Immature natural killer cell (primary cell): ENCODE results near the gene VASN. TPM values are rescaled to one million over a fixed set of nuclear protein-coding genes. Genes with fewer than 3 reads are reported as not detected.
"Not testable (repeated sequence)": the region's sequence is repeated elsewhere in the genome, so short reads cannot be mapped to it uniquely, and the experiment has no call there.

Source experiments
- DNase-seq, 3 donors: peaks; one replicate each; pipeline ENCODE4 v3.0.0; 2022; ENCODE audit warnings: mixed read lengths in 1 of 3
- H3K27ac Mint-ChIP-seq, 6 donors: one replicate each; pipeline ENCODE4 v1.8.0; 2020; ENCODE audit warnings: mixed read lengths in 6 of 6, mild to moderate bottlenecking in 5 of 6, inconsistent platforms in 4 of 6, moderate library complexity in 3 of 6
- H3K27me3 Mint-ChIP-seq, 3 donors: one replicate each; pipeline ENCODE4 v1.8.0; 2020 to 2021; ENCODE audit warnings: low read depth in 3 of 3, mild to moderate bottlenecking in 3 of 3, mixed read lengths in 3 of 3, moderate library complexity in 3 of 3, inconsistent platforms in 1 of 3
- H3K36me3 Mint-ChIP-seq, 3 donors: one replicate each; pipeline ENCODE4 v1.8.0; 2020; ENCODE audit warnings: mixed read lengths in 3 of 3, inconsistent platforms in 2 of 3, mild to moderate bottlenecking in 2 of 3
- H3K4me1 Mint-ChIP-seq, 2 donors: one replicate each; pipeline ENCODE4 v1.8.0; 2020; ENCODE audit warnings: inconsistent platforms in 2 of 2, mild to moderate bottlenecking in 2 of 2, mixed read lengths in 2 of 2, moderate library complexity in 1 of 2
- H3K4me3 Mint-ChIP-seq, 5 donors: one replicate each; pipeline ENCODE4 v1.8.0; 2020; ENCODE audit warnings: mild to moderate bottlenecking in 5 of 5, mixed read lengths in 5 of 5, inconsistent platforms in 3 of 5, moderate library complexity in 3 of 5
- H3K9me3 Mint-ChIP-seq, 6 donors: one replicate each; pipeline ENCODE4 v1.8.0; 2020; ENCODE audit warnings: mild to moderate bottlenecking in 6 of 6, mixed read lengths in 6 of 6, inconsistent platforms in 4 of 6, moderate library complexity in 3 of 6
- polyA plus RNA-seq, 3 donors: library from polyadenylated mRNA; unstranded; fragments of 300-500 nt; fragmentation: Illumina TruSeq; gene quantifications; one replicate each; pipeline ENCODE4 v1.2.3, GENCODE V29; 2021

VASN gene
- polyA plus RNA-seq, 3 donors from 2014 or later, result 0.07 to 0.20 TPM; not detected in 1

GRCh38 chr16:4392382-4393239 lies 21.0 kb downstream of the VASN start:
- Mint-ChIP-seq H3K27ac (no peak overlapping the region), H3K36me3 (peaks cover 0 to 8% (median 4%) of the 10 kb centered on the region in 3 donors), H3K9me3 (no peaks in the 10 kb centered on the region), H3K4me3 (no peak overlapping the region), H3K4me1 (peaks cover 6% of the 10 kb centered on the region in 2 donors), H3K27me3 (peaks cover 4 to 21% (median 21%) of the 10 kb centered on the region in 3 donors)
- DNase-seq, result no peak

- H3K9me3 Mint-ChIP-seq, result no peaks in the 10 kb centered on the region
- H3K36me3 Mint-ChIP-seq, result peaks cover 0 to 8% (median 4%) of the 10 kb centered on the region in 3 donors
- H3K4me3 Mint-ChIP-seq, result no peak overlapping the region
- H3K4me1 Mint-ChIP-seq, result peaks cover 6% of the 10 kb centered on the region in 2 donors
- DNase-seq, result no peak
- H3K27me3 Mint-ChIP-seq, result peaks cover 4 to 22% (median 21%) of the 10 kb centered on the region in 3 donors
- H3K27ac Mint-ChIP-seq, result no peak overlapping the region
Observed at GRCh38 chr16:4393240-4393600, 21.6 kb downstream of the VASN start.

DNA sequence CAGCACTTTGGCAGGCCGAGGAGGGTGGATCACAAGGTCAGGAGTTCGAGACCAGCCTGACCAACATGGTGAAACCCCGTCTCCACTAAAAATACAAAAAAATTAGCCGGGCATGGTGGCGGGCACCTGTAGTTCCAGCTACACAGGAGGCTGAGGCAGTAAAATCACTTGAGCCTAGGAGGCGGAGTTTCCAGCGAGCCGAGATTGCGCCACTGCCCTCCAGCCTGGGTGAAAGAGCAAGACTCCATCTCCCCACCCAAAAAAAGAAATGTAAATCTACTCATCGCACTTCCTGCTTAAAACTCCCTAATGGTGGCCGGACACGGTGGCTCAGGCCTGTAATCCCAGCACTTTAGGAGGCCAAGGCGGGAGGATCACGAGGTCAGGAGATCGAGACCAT lies 22.2 kb downstream of the VASN start:
- not testable (repeated sequence) for H3K4me1 Mint-ChIP-seq, H3K4me3 Mint-ChIP-seq, DNase-seq, H3K27ac Mint-ChIP-seq, H3K36me3 Mint-ChIP-seq, H3K9me3 Mint-ChIP-seq
- H3K27me3 Mint-ChIP-seq, result peaks cover 4 to 22% (median 21%) of the 10 kb centered on the region in 3 donors

DNA sequence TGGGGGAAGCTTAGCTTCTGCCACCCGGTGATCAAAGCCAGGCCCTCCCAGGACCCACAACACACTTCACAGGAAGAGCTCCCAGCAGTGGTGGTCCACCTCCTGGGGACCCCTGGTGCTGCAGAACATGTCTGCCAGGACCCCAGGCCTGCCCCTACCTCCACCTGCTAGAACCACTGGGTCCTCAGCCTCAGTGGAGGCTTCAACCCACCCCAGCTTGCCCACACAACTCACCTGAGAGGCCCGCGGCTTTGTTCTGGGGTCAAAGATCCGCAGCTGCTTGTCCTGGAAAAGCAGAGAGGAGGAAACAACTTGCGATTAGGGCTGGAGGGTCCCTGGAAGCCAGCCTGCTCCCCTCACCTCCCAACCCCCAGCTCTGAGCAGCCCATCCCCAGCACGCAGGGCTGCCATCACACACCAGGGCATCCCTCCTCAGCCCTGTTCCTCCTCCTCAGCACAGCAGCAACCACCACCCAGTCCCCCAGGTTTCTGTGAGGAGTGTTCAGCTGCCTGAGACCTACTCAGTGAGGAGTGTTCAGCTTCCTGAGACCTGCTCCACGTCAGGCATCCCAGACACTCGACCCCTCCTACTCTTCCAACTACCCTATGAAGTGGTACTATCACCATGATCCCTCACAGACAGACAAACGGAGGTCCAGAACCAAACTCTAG lies 23.5 kb downstream of the VASN start:
- H3K27ac Mint-ChIP-seq, result peak overlapping the region in 4 of 6 donors; percentile 30 to 70 (median 46)
- DNase-seq, result no peak

DNA sequence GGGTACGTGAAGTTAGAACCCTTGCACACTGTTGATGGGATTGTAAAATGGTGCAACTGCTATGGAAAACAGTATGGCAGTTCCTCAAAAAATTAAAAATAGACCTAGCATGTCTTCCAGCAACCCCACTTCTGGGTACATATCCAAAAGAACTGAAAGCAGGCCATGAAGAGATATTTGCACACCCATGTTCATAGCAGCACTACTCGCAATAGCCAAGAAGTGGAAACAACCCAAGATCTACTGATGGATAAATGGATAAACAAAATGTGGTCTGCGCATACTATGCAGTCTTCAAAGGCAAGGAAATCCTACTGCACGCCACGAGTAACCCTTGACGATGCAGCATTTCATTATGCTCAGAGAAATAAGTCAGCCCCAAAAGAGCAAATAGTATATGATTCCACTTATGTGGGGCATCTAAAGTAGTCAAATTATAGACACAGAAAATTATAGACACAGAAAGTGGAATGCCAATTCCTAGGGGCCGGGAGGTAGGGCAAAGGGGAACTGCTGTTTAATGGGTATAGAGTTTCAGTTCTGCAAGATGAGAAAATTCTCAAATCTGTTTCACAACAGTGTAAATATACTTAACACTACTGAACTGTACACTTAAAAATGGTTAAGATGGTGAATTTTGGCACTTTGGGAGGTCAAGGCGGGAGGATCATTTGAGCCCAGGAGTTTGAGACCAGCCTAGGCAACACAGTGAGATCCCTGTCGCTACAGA lies 27.5 kb downstream of the VASN start:
- no peaks in the 10 kb centered on the region for H3K9me3 Mint-ChIP-seq
- peak overlapping the region in 3 of 6 donors; percentile 8 to 62 (median 20) for H3K27ac Mint-ChIP-seq
- DNase-seq, result no peak
- H3K4me1 Mint-ChIP-seq, result peaks cover 11 to 23% of the 10 kb centered on the region in 2 donors
- peaks cover 4 to 17% (median 16%) of the 10 kb centered on the region in 3 donors for H3K36me3 Mint-ChIP-seq
- peaks cover 16 to 40% (median 38%) of the 10 kb centered on the region in 3 donors for H3K27me3 Mint-ChIP-seq
- no peak overlapping the region for H3K4me3 Mint-ChIP-seq

More for the DNA sequence above, 23.5 kb downstream of the VASN start:
- no peaks in the 10 kb centered on the region for H3K9me3 Mint-ChIP-seq
- H3K4me3 Mint-ChIP-seq, result no peak overlapping the region
- peaks cover 7 to 12% of the 10 kb centered on the region in 2 donors for H3K4me1 Mint-ChIP-seq
- H3K27me3 Mint-ChIP-seq, result peaks cover 8 to 23% (median 17%) of the 10 kb centered on the region in 3 donors
- H3K36me3 Mint-ChIP-seq, result peaks cover 0 to 8% (median 8%) of the 10 kb centered on the region in 3 donors

DNA sequence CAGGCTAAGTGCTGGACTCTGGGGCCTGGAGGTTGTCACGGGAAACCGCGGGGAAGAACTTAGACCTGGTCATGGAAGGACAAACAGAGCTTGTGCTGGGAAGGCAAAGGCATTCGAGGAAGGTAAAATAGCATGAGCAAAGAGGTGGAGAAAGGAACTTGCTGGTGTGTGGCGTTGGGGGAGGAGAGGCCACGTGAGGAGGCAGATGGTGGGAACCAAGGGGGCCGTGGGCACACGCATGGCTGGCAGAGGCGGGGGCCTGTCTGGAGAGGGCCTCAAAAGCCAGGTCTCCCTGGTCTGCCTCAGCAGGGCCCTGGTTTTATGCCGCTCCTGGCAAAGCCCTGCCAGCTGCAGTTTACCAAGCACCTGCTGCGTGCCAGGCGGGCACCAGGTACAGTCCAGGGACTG lies 29.4 kb downstream of the VASN start:
- Mint-ChIP-seq H3K27me3 (peaks cover 28 to 55% (median 40%) of the 10 kb centered on the region in 3 donors), H3K27ac (peak overlapping the region in 4 of 6 donors; percentile 12 to 85 (median 22)), H3K36me3 (peaks cover 13 to 25% (median 15%) of the 10 kb centered on the region in 3 donors), H3K9me3 (peaks cover 0 to 2% (median 0%) of the 10 kb centered on the region in 6 donors), H3K4me3 (peak overlapping the region in 1 of 5 donors; percentile 24), H3K4me1 (peaks cover 12 to 16% of the 10 kb centered on the region in 2 donors)
- DNase-seq, result no peak

DNA sequence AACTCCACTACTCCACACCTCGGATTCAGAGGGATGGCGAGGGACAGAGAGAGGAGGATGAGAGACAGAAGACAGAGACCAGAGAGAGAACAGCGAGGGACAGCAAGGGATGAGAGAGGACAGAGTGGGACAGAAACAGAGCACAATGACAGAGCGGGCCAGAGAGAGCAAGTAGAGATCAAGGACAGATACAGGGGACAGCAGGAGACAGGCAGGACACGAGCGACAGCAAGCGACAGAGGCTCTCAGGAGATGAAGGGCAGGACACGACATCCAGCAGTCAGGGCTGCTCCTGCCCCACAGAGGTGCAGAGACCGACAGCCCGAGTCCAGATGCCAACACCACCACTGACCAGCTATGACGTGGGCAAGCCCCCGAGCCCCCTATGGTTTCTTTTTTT lies 29.9 kb downstream of the VASN start:
- peak overlapping the region in 3 of 6 donors; percentile 23 to 65 (median 50) for H3K27ac Mint-ChIP-seq
- no peak for DNase-seq
- peaks cover 12 to 16% of the 10 kb centered on the region in 2 donors for H3K4me1 Mint-ChIP-seq
- peaks cover 0 to 2% (median 0%) of the 10 kb centered on the region in 6 donors for H3K9me3 Mint-ChIP-seq
- peaks cover 32 to 59% (median 44%) of the 10 kb centered on the region in 3 donors for H3K27me3 Mint-ChIP-seq
- peaks cover 13 to 25% (median 15%) of the 10 kb centered on the region in 3 donors for H3K36me3 Mint-ChIP-seq
- no peak overlapping the region for H3K4me3 Mint-ChIP-seq

DNA sequence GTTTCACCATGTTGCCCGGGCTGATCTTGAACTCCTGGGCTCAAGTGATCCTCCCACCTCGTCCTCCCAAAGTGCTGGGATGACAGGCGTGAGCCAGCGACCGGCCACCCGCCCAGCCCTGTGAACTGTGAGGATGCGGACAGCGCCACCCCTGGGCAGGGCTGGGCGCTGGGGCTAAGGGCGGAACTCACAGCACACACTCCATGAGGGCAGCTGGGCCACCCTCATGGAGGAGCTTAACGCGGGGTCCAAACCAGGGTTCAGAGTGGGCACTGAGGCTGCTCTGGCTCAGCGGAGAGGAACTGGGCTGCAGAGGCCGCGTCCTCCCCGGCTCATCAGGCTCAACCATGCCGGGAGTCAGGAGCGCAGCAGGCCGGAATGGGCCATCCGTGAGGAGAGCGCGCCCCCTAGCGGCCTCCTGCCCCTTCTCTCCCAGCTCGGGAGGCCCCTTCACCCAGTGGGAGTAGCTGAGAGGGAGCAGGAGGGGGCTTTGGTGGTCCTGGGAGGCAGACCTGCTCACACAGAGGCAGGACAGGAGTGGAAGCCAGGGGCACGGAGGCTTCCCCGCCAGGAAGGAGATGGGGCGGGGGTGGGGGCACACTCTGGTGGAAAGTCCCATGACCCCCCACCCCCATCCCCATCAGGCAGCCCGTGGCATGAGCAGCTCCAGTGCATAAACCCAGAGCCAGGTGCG lies 30.9 kb downstream of the VASN start:
- Mint-ChIP-seq H3K27me3 (peaks cover 36 to 65% (median 42%) of the 10 kb centered on the region in 3 donors), H3K27ac (peak overlapping the region in 1 of 6 donors; percentile 35), H3K9me3 (peaks cover 0 to 2% (median 0%) of the 10 kb centered on the region in 6 donors), H3K4me1 (peaks cover 12 to 16% of the 10 kb centered on the region in 2 donors), H3K4me3 (no peak overlapping the region), H3K36me3 (peaks cover 13 to 25% (median 15%) of the 10 kb centered on the region in 3 donors)
- peak; percentile 54 to 63 (median 61) for DNase-seq

- Mint-ChIP-seq H3K27me3 (peaks cover 36 to 65% (median 39%) of the 10 kb centered on the region in 3 donors), H3K4me1 (peaks cover 12 to 16% of the 10 kb centered on the region in 2 donors), H3K4me3 (no peak overlapping the region), H3K9me3 (peaks cover 0 to 2% (median 0%) of the 10 kb centered on the region in 6 donors), H3K36me3 (peaks cover 13 to 25% (median 15%) of the 10 kb centered on the region in 3 donors), H3K27ac (peak overlapping the region in 3 of 6 donors; percentile 28 to 85 (median 35))
- no peak for DNase-seq
Observed at GRCh38 chr16:4403133-4403949, 31.7 kb downstream of the VASN start.

GRCh38 chr16:4404247-4404966 lies 32.8 kb downstream of the VASN start:
- peaks cover 12 to 16% of the 10 kb centered on the region in 2 donors for H3K4me1 Mint-ChIP-seq

DNA sequence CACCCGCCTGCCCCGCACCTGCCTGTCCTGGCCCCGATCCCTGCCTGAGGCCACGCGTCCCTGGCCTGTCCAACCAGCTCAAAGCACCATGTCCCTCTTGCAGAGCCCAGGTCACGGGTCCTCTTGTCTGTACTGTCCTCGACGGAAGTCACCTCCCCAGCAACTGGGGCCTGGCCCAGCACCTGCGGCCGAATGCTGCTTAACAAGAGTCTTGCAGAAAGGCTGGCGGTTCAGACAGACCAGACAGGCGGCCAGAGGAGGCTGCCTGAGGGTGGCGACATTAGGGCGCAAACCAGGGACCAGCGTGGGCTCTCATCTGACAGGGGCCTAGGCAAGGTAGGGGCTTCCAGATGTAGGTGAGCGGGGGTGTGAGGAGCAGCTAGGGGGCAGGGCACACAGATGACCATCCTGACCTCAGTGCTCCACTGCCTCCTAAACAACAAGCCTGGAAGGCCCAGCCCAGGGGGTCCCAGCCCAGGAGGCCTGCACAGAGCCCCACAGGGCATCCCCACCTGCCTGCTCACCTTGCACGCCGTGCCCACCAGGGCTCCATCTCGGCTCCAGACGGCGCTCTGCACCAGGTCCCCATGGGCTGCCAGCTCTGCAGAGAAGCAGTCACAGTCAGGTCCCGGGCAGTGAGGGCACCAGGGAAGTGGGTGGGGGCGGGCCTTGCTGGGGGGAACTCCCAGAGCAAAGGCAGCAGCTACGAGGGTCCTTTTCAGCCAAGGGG lies 33.5 kb downstream of the VASN start:
- peak overlapping the region in 1 of 5 donors; percentile 29 for H3K4me3 Mint-ChIP-seq
- peak overlapping the region in 4 of 6 donors; percentile 35 to 91 (median 82) for H3K27ac Mint-ChIP-seq
- peaks cover 10 to 11% of the 10 kb centered on the region in 2 donors for H3K4me1 Mint-ChIP-seq
- H3K9me3 Mint-ChIP-seq, result peaks cover 0 to 2% (median 0%) of the 10 kb centered on the region in 6 donors
- peaks cover 39 to 70% (median 42%) of the 10 kb centered on the region in 3 donors for H3K27me3 Mint-ChIP-seq
- peaks cover 12 to 21% (median 13%) of the 10 kb centered on the region in 3 donors for H3K36me3 Mint-ChIP-seq
- no peak for DNase-seq

More at GRCh38 chr16:4404247-4404966, 32.8 kb downstream of the VASN start:
- Mint-ChIP-seq H3K36me3 (peaks cover 13 to 25% (median 15%) of the 10 kb centered on the region in 3 donors), H3K27ac (peak overlapping the region in 5 of 6 donors; percentile 18 to 91 (median 79)), H3K9me3 (peaks cover 0 to 2% (median 0%) of the 10 kb centered on the region in 6 donors), H3K27me3 (peaks cover 39 to 72% (median 42%) of the 10 kb centered on the region in 3 donors), H3K4me3 (peak overlapping the region in 2 of 5 donors; percentile 29 to 34)
- DNase-seq, result peak in 1 of 3 donors; percentile 46
